NCI-H82 treated with DMSO at 0.1 percent for 48 hours (cell line): ENCODE measurements around the gene CASP9.

Experiments
- DNase-seq: peaks from one replicate; lab custom pipeline; 2025; ENCODE audit not compliant: unreplicated experiment; lab: John Stamatoyannopoulos, UW

The CASP9 gene

DNA sequence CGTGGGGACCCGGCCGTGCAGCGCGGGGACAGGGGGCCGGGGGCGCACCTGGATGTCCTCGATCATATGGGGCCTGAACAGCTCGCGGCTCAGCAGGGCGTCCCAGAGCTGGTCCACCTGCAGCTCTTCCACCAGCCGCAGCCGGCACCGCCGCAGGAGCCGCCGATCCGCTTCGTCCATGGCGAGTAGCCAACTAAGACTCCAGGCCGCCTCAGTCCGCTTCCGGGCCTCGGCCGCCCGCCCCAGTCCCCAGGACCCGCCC is at the start of gene CASP9:
Gene CASP9 (minus strand): TSS at position 195 of the 262 bp plus-strand sequence. CDS start 15 bp downstream, at position 180.
- no peak for DNase-seq

GRCh38 chr1:15573477-15573876 is 49.5 kb upstream of the CASP9 start:
- no peak for DNase-seq

GRCh38 chr1:15571266-15571665 is 47.3 kb upstream of the CASP9 start:
- DNase-seq, result no peak

GRCh38 chr1:15570861-15571260 is 46.8 kb upstream of the CASP9 start:
- no peak for DNase-seq

- no peak for DNase-seq
Observed at GRCh38 chr1:15568387-15569073, 44.5 kb upstream of the CASP9 start.

DNA sequence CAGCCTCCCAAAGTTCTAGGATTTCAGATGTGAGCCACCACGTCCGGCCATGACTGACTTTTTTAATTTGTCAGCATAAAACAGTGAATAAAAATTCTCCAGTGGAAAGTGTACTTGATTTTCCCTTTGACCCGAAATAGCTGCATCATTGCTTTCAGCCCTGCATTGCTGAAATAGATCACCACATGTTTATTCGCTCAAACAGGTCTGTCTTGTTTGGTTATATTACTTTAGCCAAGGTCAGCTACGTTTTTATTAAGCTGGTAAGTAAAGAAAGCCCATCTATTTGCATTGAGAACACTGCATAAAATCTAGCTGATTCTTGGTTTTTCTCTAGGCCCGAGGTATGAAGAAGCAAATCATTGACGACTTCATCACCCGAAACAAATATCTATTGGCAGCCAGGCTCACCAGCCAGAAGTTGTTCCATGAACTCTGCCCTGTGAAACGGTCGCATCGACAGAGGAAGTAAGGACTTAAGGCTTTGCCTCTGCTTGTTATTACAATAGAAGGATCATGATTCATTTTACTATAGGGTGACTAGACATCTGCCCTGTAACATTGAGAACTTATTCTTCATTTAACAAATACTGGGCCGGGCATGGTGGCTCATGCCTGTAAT is 35.3 kb upstream of the CASP9 start:
- no peak for DNase-seq

GRCh38 chr1:15558516-15558915 is 34.5 kb upstream of the CASP9 start:
- no peak for DNase-seq

- no peak for DNase-seq
Observed at GRCh38 chr1:15557594-15557993, 33.6 kb upstream of the CASP9 start.

DNA sequence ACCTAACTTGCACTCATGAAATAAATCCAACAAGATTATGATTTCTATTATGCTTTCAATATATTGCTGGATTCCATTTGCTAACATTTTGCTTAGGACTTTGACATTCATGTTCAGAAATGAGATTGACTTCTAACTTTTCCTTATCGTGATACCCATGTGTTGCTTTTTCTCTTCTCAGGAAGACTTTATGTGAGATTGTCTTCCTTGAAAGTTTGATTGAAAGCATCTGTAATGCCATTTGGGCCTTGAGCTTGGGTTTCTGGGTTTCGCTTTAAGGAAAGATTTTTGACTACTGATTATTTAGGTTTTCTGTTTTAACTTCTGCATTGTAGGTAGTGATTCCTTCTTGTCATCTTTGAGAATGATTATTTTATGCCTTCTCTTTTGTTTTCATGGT is 33.0 kb upstream of the CASP9 start:
- DNase-seq, result no peak

- DNase-seq, result no peak
Observed at GRCh38 chr1:15550573-15550972, 26.6 kb upstream of the CASP9 start.

- DNase-seq, result no peak
Observed at GRCh38 chr1:15546641-15547040, 22.6 kb upstream of the CASP9 start.

GRCh38 chr1:15543589-15544568 is 19.9 kb upstream of the CASP9 start:
- no peak for DNase-seq

- DNase-seq, result no peak
Observed at GRCh38 chr1:15543251-15543588, 19.2 kb upstream of the CASP9 start.

DNA sequence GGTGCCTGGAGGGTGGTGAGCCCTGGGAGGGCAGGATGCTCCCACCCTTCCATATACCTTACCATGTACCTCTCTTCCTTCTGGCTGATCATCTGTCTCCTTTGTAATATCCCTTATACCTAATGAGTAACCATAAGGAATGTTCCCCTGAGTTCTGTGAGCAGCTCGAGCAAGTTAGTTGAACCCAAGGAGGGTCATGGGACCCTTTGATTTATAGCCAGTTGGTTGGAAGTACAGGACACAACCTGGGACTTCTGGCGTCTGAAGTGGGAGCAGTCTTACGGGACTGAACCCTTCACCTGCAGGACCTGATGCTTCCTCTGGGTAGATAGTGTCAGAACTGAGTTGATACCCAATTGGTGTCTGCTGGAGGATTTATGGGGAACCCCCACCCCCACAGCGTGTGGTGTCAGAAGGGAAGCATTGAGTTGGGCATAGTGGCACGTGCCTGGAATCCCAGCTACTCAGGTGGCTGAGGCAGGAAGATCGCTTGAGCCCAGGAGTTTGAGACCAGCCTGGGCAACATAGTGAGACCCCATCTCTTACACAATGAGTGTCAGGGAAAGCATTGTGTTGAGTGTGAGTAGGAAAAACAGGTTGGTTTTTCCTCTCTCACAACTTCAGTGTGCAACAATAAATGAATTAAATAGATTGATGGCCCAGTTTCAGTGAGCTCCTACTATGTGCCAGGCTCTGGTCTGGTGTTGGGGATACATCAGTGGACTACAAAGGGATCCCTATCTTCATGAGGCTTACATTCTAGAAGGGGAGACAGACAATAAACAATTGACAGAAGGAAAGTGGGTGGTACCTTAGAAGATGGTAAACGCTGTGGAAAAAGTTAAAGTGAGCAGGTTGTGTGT is 18.6 kb upstream of the CASP9 start:
- DNase-seq, result no peak

DNA sequence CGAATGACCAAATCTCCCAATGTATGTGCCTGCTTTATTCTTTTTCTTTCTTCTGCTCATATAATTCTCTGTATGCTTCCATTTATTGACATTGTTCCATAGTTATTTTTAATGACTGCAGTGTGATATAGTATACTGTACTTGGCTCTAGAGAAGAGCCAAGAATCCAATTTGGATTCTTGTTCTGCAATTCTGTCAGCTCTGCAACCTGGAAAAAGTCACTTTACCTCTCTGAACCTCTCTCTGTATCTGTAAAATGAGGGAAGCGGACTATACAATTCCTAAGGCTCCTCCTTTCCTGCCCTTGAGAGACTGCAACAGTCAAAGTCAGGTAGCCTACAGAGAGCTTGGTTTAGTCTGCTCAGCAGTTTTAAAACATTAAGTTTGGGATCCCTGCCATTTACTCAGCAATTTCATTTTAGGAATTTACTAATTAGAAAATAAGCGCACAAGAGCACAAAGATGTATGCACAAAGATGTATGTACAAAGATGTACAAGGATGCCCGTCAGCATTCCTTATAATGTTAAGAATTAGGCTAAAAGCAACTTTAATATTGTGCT is 17.3 kb upstream of the CASP9 start:
- no peak for DNase-seq

DNA sequence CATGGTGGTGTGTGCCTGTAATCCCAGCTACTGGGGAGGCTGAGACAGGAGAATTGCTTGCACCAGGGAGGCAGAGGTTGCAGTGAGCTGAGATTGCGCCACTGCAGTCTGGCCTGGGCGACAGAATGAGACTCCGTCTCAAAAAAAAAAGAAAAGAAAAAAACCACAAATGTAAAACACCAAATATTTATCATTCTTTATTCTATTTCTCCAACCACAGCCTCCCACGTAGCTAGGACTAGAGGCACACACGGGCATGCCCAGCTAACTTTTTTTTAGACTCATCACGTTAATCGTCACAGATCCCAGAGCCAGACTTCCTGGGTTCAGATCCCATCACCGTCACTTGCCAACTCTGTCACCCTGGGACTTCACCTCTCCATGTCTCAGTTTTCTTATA is 16.2 kb upstream of the CASP9 start:
- no peak for DNase-seq

DNA sequence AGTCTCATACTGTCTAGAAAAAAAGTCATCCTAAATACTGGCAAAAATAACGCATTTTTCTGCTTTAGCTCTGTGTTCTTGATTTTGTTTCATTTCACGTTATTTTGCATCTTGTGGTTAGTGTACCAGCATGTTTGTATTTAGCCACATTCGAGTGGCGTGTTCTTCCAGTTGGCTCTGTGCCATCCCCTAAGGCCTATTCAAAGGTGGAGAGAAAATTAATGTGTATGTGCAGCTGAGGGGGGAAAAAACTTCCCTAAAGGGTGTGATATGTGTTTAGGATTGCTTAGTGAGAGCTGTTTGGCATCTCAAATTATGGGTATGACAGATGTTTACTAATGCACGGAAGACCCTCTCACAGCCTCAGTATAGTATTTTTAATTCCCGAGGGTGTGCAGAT is 14.8 kb upstream of the CASP9 start:
- no peak for DNase-seq

DNA sequence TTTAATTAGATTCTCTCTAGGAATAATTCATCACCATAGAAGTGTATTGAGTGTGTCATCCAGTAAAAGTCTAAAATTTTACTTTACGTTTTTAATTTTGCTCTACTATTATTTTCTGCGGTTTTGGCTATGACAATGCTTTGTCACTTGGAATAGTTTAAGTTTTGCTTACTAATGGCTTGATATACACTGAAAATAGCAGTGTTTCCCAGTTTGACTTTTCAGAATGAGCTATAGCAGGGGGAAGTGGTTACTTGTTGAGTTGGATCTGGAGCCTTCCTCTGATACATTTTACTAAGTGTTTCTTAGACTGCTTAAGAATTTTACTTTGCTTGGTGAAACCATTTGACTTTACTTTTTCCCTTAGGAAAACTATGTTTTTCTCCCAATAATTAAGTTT is 7.7 kb upstream of the CASP9 start:
- DNase-seq, result no peak

GRCh38 chr1:15531003-15531402 is 7.0 kb upstream of the CASP9 start:
- DNase-seq, result no peak

- peak; percentile 99 for DNase-seq
Observed at GRCh38 chr1:15526490-15527339, 2.7 kb upstream of the CASP9 start, which contains the start of gene DNAJC16. TSS of gene DNAJC16 (plus strand) at chr1:15526848. CDS start at chr1:15529106, 2,258 bp downstream.
